Measurements from ENCODE around the gene C18orf63.

GRCh38 chr18:74331404-74331803 lies 15.8 kb downstream of the C18orf63 start:
- TF ChIP-seq POLR2A (IDR thresholded peaks at IDR 0.05; ENCODE audit: low read length) (no peak), GATA1 (IDR thresholded peaks at IDR 0.05; ENCODE audit: low read depth, low read length) (no peak)

All from erythroblast (primary cell).